Measurements from ENCODE around the gene CDA.

The CDA gene

GRCh38 chr1:20571427-20571826 lies 17.5 kb upstream of the CDA start:
- no peak for DNase-seq (ENCODE audit: extremely low read depth, low read depth)
- TF ChIP-seq, protein P1, sequence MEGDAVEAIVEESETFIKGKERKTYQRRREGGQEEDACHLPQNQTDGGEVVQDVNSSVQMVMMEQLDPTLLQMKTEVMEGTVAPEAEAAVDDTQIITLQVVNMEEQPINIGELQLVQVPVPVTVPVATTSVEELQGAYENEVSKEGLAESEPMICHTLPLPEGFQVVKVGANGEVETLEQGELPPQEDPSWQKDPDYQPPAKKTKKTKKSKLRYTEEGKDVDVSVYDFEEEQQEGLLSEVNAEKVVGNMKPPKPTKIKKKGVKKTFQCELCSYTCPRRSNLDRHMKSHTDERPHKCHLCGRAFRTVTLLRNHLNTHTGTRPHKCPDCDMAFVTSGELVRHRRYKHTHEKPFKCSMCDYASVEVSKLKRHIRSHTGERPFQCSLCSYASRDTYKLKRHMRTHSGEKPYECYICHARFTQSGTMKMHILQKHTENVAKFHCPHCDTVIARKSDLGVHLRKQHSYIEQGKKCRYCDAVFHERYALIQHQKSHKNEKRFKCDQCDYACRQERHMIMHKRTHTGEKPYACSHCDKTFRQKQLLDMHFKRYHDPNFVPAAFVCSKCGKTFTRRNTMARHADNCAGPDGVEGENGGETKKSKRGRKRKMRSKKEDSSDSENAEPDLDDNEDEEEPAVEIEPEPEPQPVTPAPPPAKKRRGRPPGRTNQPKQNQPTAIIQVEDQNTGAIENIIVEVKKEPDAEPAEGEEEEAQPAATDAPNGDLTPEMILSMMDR (IDR thresholded peaks at IDR 0.05; ENCODE audit: low read depth, low read length, missing control alignments): no peak
- H3K4me3 ChIP-seq (replicated peaks; ENCODE audit: low read depth, low read length): no peak overlapping the region

DNA sequence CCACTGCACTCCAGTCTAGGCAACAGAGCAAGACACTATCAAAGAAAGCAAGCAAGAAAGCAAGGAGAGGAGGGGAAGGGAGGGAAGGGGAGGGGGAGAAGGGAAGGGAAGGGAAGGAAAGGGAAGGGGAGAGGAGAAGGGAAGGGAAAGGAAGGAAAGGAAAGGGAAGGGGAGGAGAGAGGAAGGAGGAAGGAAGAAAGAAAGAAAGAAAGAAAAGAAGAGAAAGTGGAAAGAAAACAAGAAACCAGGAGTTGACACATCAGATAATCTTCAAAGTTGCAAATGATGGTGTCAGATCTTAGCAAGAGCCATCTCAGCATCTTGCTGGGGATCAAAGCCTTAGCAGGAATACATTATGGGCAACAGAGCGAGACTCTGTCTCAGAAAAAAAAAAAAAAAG lies 14.9 kb upstream of the CDA start:
- DNase-seq (ENCODE audit: extremely low read depth, low read depth): no peak
- TF ChIP-seq, protein P1 (IDR thresholded peaks at IDR 0.05; ENCODE audit: low read depth, low read length, missing control alignments): no peak
- H3K4me3 ChIP-seq (replicated peaks; ENCODE audit: low read depth, low read length): no peak overlapping the region

- peak; percentile 52 for DNase-seq (ENCODE audit: extremely low read depth, low read depth)
- TF ChIP-seq, protein P1 (IDR thresholded peaks at IDR 0.05; ENCODE audit: low read depth, low read length, missing control alignments): peak; percentile 81
- no peak overlapping the region for H3K4me3 ChIP-seq (replicated peaks; ENCODE audit: low read depth, low read length)
Measured at GRCh38 chr1:20574686-20575540, 14.0 kb upstream of the CDA start.

GRCh38 chr1:20575541-20576336 lies 13.2 kb upstream of the CDA start:
- TF ChIP-seq, protein P1 (IDR thresholded peaks at IDR 0.05; ENCODE audit: low read depth, low read length, missing control alignments): no peak
- no peak overlapping the region for H3K4me3 ChIP-seq (replicated peaks; ENCODE audit: low read depth, low read length)
- DNase-seq (ENCODE audit: extremely low read depth, low read depth): no peak

- no peak for DNase-seq (ENCODE audit: extremely low read depth, low read depth)
- TF ChIP-seq, protein P1 (IDR thresholded peaks at IDR 0.05; ENCODE audit: low read depth, low read length, missing control alignments): no peak
- no peak overlapping the region for H3K4me3 ChIP-seq (replicated peaks; ENCODE audit: low read depth, low read length)
Measured at GRCh38 chr1:20578062-20578461, 10.8 kb upstream of the CDA start.

DNA sequence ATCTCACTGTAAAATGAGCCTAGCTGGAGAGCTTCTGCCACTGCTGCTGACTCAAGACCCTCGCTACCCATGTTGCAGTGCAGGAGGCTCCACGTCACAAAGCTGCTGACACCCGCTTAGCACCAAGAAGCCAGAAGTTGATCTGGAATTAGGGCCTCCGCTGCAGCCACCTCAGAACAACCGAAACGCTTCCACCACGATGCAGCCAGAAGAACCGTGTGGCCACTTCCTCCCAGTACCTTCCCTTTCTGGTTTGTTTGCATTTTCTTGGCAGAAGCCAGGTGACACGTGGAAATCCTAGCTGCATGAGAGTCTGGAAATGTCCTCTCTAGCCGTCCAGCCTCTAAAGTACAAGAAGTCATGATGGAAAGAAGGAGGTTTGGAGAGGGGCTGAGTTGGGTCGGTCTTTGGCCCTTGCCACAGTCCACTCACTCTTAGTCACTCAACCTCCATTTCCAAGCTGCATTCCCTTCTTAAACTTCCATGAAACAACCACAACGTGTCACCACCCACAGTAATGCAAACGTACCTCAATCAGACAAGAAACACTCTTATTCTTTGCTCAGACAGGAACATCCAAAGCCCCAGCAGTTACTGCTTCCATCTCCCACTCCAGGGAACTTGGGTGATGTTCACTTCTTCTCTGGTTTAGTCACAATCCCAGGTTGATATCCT lies 10.0 kb upstream of the CDA start:
- no peak overlapping the region for H3K4me3 ChIP-seq (replicated peaks; ENCODE audit: low read depth, low read length)
- DNase-seq (ENCODE audit: extremely low read depth, low read depth): no peak
- TF ChIP-seq, protein P1 (IDR thresholded peaks at IDR 0.05; ENCODE audit: low read depth, low read length, missing control alignments): no peak

All from HFF-Myc (cell line).